NCI-H2196 treated with DMSO at 0.1 percent for 48 hours (cell line): Measurements from ENCODE around the gene ST14.
"Not testable (repeated sequence)": the region's sequence is repeated elsewhere in the genome, so short reads cannot be mapped to it uniquely, and the experiment has no call there.

ENCODE experiments used
- DNase-seq: peaks from one replicate; lab custom pipeline; 2025; ENCODE audit not compliant: unreplicated experiment; lab: John Stamatoyannopoulos, UW

The ST14 gene

DNA sequence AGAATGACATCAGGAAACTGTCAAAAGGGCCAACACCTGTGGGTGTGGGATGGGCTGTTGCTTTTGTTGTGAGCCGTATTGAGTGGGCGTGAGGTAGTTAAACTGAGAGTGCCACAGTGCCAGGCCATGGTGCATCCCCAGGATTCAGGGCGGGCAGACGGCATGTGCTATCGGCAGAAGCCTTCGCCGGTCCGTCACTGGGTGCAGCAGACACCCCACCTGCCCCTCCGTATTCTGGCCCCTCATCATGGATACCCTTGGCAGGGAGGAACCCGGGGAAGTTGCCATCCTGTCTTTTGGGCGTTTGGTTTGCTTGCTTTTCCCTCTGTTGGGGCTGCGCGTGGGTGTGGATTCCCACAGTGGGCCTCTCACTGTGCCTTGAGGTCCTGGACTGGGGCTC lies 27.5 kb downstream of the ST14 start:
- DNase-seq: no peak

DNA sequence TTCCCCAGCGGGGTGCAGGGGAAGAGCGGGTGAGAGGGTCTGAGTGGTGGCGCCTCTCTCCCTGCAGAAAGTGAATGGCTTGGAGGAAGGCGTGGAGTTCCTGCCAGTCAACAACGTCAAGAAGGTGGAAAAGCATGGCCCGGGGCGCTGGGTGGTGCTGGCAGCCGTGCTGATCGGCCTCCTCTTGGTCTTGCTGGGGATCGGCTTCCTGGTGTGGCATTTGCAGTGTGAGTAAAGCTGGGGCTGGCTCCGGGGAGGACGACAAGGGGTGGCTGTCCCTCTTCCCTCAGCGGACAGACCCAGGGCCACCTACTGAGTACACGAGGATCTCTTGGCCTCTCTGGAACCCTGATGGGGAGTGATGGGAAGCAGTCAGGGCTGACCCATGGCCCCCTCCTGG lies 28.5 kb downstream of the ST14 start:
- no peak for DNase-seq

DNA sequence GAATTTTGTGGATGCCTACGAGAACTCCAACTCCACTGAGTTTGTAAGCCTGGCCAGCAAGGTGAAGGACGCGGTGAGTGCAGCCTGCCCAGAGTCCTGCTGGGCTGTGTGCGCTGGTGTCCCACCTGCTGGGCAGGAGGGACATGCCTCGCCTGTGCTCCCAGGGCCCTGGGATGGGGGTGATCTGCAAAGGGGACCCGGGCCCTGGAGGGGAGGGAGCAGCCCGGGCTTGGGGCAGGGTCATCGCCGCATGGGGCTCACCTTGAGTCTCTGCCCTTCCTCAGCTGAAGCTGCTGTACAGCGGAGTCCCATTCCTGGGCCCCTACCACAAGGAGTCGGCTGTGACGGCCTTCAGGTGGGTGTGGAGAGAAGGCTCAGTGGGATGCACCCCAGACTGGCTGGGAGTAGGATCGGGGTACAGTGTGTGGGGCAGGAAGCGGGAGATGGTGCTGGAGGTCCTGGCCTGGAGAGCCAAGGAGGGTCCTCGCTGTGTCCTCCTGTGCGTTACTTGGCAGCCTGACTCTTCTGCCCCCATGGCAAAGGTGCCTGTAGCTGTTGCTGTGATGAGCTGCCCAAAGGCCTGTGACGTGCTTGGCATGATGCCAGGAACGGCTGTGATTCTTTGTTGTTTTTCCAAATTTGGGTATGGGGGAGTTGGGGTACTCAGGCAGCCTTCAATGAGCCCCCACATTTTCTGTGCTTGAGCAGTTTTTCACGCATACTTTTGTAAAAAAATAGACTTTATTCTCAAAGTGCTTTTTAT lies 29.2 kb downstream of the ST14 start:
- no peak for DNase-seq

DNA sequence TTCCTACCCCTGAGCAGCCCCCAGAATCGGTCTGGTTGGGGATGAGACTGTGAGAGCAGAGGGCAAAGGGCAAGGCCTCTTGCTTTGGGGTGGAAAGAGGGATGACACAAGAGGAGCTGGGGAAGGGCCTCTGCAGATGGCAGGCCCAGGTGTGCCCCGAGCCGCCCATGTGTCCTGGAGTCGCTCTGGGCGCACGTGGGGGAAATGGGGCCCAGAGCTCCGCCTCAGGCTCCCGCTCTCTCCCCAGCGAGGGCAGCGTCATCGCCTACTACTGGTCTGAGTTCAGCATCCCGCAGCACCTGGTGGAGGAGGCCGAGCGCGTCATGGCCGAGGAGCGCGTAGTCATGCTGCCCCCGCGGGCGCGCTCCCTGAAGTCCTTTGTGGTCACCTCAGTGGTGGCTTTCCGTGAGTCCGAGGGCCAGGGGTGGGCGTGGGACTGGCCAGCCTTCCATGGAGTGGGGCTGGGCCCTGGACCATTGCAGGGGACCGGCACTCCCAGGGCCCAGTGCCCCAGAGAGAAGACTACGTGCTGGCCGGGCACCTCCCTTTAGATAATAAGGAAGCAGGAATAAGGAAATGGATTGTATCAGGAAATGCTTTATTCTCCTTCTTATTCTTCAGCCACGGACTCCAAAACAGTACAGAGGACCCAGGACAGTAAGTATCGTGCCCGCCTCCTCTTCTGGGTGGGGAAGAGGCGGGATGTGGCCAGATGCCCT lies 30.1 kb downstream of the ST14 start:
- no peak for DNase-seq

GRCh38 chr11:130190371-130190881 lies 30.8 kb downstream of the ST14 start:
- no peak for DNase-seq

DNA sequence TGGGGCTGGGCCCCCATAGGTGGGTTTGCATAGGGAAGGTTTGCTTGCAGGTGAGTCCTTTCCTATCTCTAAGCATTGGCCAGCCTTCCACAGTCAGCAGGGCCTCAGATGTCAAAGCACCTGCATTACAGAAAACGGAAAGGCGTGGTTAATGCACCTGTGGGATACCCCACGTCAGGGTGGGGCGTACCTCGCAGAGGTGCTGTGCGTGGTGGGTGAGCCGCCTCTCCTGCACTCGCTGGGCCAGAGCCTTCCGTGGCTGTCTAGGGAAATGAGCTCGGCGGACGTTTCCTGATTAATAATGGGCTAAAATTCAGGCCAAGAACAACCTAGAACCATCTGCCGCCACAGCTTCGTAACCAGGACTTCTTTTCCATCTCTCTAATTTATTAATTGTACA lies 32.3 kb downstream of the ST14 start:
- no peak for DNase-seq

DNA sequence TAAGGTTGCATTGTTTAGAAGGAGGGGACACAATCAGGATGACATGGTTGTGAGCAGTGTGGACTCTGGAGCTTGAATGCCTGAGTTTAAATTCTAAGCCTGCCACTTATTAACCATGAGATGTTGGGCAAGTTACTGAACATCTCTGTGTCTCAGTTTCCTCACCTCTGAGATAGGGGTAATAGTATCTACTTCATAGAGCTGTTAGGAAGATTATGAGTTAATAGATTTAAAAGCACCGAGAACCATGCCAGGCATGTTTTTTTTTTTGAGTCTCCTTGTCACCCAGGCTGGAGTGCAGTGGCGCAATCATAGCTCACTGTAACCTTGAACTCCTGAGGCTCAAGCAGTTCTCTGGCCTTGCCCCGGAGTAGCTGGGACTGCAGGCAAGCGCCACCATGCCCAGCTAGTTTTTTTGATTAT lies 33.3 kb downstream of the ST14 start:
- DNase-seq: no peak

- DNase-seq: not testable (repeated sequence)
Observed at GRCh38 chr11:130193551-130193950, 34.0 kb downstream of the ST14 start.

DNA sequence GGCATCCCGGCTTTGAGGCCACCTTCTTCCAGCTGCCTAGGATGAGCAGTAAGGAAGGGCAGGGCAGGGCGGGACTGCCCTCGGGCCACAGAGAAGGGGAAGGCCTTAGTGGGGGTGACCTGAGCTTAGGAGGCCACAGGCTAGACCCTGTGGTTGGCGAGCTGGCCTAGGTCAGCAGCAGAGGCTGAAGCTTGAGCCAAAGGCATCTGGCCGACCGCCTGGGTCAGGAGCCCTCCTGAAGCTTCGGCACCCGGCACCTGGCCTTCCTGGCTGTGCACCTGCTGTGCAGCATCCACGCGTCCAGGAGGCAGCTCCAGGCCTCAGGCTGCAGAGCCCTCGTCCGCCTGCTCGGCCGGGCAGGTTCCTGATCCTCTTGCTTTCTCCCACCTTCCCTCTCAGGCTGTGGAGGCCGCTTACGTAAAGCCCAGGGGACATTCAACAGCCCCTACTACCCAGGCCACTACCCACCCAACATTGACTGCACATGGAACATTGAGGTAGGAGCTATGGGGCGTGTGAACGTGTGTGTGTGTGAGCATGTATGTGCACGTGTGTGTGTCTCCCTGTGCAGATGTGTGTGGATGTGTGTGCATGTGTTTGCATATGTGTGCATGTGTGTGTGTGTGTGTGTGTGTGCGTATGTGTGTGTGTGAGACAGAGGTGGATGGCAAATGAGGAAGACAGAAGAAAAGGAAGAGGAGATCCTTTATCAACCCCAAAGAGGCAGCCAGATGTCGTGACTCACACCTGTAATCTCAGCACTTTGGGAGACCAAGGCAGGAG lies 34.9 kb downstream of the ST14 start:
- no peak for DNase-seq

- no peak for DNase-seq
Observed at GRCh38 chr11:130197386-130198035, 37.9 kb downstream of the ST14 start.

DNA sequence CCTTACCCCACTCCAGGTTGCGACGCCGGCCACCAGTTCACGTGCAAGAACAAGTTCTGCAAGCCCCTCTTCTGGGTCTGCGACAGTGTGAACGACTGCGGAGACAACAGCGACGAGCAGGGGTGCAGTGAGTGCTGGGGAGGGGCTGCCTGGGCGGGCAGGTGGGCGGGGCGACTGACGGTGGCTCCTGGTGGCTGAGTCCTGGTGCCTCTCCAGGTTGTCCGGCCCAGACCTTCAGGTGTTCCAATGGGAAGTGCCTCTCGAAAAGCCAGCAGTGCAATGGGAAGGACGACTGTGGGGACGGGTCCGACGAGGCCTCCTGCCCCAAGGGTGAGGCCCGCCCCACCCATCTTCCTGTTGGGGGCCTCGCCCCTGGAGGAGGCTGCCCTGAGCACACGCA lies 38.7 kb downstream of the ST14 start:
- DNase-seq: no peak

DNA sequence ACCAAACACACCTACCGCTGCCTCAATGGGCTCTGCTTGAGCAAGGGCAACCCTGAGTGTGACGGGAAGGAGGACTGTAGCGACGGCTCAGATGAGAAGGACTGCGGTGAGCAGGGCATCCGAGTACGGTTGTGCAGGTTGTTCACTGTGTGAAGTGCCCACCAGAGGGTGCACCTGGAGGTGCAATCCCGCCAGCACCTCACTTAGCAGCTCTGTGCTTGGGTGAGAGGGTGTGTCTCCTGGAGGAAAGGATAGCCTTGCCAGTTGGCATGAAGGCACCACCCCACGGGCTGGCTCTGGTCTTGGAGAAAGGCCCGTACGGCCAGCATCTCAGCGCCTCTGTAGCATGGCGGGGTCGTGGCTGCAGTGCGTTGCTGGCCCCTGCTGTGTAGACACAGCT lies 39.4 kb downstream of the ST14 start:
- DNase-seq: no peak

- no peak for DNase-seq
Observed at GRCh38 chr11:130199792-130200191, 40.2 kb downstream of the ST14 start.

DNA sequence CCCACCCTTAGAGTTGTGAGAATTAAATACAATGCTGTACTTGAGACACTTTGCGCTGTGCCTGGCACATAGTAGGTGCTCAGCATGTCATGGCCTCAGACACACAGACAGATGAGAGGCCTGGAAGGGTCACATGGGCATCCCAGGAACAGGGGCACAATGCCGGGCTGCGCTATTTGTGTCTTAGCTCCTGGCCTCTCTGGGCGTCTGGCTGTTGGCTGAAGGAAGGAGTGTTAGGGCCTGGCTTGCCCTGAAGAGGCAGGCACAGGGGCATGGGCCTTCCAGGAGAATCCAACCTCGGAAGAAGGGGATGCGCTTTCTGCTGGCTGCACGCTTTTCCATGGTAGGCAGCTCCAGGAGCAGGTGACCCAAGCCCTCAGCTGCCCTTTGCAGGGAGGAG lies 41.4 kb downstream of the ST14 start:
- DNase-seq: no peak

GRCh38 chr11:130202009-130202817 lies 42.6 kb downstream of the ST14 start:
- no peak for DNase-seq

DNA sequence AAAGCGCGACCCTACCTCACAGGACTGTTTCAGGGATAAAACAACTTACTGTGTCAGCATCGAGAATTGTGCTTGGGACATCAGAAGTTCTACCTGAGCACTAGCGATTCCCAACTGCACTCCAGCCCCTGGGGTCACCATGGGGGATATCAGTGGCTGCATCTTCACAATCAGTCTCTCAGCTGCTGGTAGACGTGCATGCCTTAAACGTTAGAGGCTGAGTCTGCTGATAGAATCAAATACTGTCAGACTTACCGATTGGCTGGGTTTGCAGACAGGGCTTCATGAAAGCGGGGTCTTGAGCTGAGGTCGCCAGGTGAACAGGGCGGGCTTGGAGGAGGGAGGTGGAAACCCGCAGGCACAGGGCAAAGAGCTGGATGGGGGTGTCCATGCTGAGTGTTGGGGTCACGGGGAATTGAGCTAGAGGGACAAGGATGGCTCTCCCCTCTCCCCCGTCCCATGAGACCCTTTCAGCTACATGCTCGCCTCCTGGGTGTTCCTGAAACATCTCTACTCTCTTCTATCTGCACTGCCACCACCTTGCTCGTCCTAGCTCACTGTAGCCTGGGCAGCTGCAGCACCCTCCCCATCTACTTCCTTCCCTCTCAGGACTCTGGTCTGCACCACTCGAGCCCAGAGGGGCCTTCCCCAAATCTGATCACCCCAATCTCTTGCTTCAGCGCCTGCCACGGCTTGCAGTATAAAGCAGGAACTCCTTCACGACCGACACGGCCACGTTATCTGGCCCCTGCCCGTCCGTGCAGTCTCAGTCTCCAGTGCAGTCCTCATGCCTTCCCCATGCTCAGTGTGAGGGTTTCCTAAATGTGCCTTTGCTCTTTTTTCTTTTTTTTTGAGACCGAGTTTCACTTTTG lies 43.5 kb downstream of the ST14 start:
- DNase-seq: no peak

DNA sequence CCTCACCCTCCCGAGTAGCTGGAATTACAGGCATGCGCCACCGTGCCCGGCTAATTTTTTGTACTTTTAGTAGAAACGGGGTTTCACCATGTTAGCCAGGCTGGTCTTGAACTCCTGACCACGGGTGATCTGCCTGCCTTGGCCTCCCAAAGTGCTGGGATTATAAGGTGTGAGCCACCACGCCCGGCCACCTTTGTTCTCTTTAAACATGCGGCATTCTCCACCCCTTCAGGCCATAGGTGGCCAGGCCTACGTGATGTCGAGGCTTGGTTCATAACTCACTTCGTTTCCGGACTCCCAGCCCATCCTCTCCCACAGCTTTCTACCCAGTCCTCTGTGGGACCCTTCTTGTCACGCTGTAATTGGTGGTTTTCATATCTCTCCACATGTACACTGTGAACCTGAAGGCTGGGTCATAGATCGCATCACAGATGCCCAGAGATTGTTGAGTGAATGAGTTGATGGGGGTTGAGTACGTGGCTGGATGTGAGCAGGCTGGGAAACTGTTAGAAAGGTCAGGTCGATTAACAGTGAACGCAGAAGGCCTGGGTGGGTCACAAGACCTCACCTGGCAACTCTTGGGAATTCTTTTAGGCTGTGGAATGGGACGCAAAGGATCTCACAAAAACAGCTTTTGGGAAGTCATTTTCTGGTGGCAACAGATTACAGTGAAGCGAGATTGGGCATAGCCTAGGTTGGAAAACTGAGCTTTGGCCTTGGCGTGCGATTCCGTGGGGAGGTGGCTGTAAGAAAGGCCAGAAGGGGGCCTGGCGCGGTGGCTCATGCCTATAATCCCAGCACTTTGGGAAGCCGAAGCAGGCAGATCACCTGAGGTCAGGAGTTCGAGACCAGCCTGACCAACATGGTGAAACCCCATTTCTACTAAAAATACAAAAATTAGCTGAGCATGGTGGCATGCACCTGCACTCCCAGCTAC lies 44.5 kb downstream of the ST14 start:
- no peak for DNase-seq

DNA sequence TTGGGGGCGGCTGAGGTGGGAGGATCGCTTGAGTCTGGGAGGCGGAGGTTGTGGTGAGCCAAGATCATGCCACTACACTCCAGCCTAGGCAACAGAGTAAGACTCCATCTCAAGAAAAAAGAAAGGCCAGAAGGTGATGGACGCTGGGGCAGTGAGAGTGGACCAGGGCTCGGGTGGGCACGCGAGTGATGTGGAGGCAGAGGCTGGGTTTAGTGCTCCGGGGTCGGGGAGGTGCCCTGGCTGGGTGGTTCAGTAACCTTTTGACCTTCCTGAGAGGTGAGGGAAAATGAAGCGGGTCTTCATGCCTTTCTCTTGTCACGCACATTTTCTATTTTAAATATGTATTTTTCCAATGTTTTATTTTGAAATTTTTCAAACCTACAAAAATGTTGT lies 45.1 kb downstream of the ST14 start:
- DNase-seq: no peak
